Measurements from ENCODE around the gene MRE11. TPM values are rescaled to one million over a fixed set of nuclear protein-coding genes. Genes with fewer than 3 reads are reported as not detected.

MRE11 gene
- total RNA-seq, 1 donor from 2014 or later = 7.3 TPM

- Histone ChIP-seq H3K27ac (replicated peaks) (no peak overlapping the region), H3K27me3 (ENCODE audit: low read depth) (peaks cover 33% of the 10 kb centered on the region), H3K36me3 (no peaks in the 10 kb centered on the region), H3K4me3 (no peak overlapping the region), H3K9me3 (replicated peaks) (no peaks in the 10 kb centered on the region), H3K4me1 (peaks cover 3% of the 10 kb centered on the region)
- DNase-seq = no peak
- TF ChIP-seq CTCF (IDR thresholded peaks at IDR 0.05; ENCODE audit: borderline replicate concordance) = no peak
- intact Hi-C loops (cut with micrococcal nuclease) = loop anchor here (5.0 kb wide), 1 partner anchor 78 kb away; no protein-coding TSS in a partner anchor
Measured at GRCh38 chr11:94524341-94524740, 30.7 kb upstream of the MRE11 start.

DNA sequence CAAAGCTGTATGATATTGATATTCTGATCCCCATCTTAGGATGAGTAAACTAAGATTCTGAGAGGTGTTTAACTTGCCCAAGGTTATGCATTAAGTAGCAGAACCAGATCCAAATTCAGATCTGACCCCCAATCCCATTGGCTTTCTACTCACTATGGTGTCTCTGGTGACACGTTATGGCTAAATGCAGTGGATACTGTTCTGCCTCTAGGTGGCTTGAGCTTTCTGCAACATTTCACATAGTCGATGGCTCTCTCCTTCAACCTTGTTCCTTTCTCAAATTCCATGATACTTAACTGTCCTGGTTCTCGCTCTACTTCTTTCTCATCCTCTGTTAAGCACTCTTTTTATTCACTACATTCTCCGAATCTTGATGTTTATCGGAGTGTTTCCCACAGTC lies 28.0 kb upstream of the MRE11 start:
- Histone ChIP-seq H3K27me3 (ENCODE audit: low read depth) (peaks cover 16% of the 10 kb centered on the region), H3K27ac (replicated peaks) (no peak overlapping the region), H3K4me1 (peaks cover 3% of the 10 kb centered on the region), H3K36me3 (no peaks in the 10 kb centered on the region), H3K9me3 (replicated peaks) (no peaks in the 10 kb centered on the region), H3K4me3 (no peak overlapping the region)
- intact Hi-C loops (cut with micrococcal nuclease) = loop anchor here (5.0 kb wide), 1 partner anchor 81 kb away; no protein-coding TSS in a partner anchor
- DNase-seq = no peak
- peak; percentile 45 for TF ChIP-seq CTCF (IDR thresholded peaks at IDR 0.05; ENCODE audit: borderline replicate concordance)

DNA sequence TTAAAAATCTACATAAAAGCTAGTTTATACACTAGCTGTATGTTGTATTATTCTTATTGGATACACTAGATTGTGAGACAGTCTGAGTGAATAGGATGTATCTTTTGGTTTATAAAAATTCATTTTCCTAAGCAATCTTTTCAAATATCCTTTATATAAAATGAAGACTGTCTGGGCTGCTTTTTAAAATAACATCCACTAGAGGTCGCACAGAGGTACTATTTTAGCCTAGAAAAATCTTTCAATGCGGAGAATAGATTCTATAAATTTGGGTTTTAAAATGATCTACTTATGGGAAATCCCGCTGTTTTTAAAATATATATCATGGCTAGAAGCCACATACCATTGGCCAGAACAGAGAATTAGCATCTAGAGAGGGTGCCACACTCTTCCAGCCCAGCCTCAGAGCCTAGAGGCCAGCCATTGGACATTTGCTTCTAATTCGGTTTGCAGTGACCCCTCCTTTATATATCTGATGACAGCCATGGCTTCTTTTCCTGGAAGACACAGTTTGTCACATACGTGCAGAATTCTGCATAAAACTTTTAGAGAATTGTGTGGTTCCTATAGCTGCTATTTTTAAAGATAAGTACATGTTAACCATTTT lies 25.9 kb upstream of the MRE11 start:
- peaks cover 12% of the 10 kb centered on the region for H3K27me3 ChIP-seq (ENCODE audit: low read depth)
- intact Hi-C loops (cut with micrococcal nuclease) = loop anchor here (5.0 kb wide), 1 partner anchor 83 kb away; no protein-coding TSS in a partner anchor
- no peaks in the 10 kb centered on the region for H3K9me3 ChIP-seq (replicated peaks)
- no peak overlapping the region for H3K27ac ChIP-seq (replicated peaks)
- no peak overlapping the region for H3K4me3 ChIP-seq
- H3K4me1 ChIP-seq = peaks cover 3% of the 10 kb centered on the region
- H3K36me3 ChIP-seq = no peaks in the 10 kb centered on the region
- TF ChIP-seq CTCF (IDR thresholded peaks at IDR 0.05; ENCODE audit: borderline replicate concordance) = peak; percentile 73
- DNase-seq = no peak

DNA sequence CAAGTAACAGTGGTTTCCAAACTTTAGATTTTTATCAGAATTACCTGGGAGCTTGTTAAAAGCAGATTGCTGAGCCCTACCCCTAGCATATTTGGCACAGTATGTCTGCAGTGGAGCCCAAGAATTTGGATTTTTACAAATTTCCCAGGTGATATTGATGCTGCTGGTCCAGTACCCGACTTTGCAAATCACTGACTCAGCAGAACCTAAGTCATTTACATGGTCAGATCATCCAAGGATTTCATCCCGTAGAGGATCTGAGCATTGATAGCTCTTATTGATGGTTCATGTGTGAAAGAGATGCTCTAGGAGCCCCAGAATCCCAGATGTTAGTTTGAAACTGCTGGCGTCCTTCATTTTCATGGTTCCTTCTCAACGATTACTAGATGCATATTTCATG lies 24.7 kb upstream of the MRE11 start:
- TF ChIP-seq CTCF (IDR thresholded peaks at IDR 0.05; ENCODE audit: borderline replicate concordance) = no peak
- Histone ChIP-seq H3K27ac (replicated peaks) (no peak overlapping the region), H3K36me3 (no peaks in the 10 kb centered on the region), H3K9me3 (replicated peaks) (no peaks in the 10 kb centered on the region), H3K4me1 (peaks cover 3% of the 10 kb centered on the region), H3K4me3 (no peak overlapping the region), H3K27me3 (ENCODE audit: low read depth) (peaks cover 15% of the 10 kb centered on the region)
- no peak for DNase-seq
- intact Hi-C loops (cut with micrococcal nuclease) = no loop called here

GRCh38 chr11:94516725-94517124 lies 23.1 kb upstream of the MRE11 start:
- intact Hi-C loops (cut with micrococcal nuclease) = no loop called here
- Histone ChIP-seq H3K36me3 (no peaks in the 10 kb centered on the region), H3K27ac (replicated peaks) (no peak overlapping the region), H3K27me3 (ENCODE audit: low read depth) (peaks cover 22% of the 10 kb centered on the region), H3K4me3 (no peak overlapping the region), H3K4me1 (peaks cover 16% of the 10 kb centered on the region), H3K9me3 (replicated peaks) (no peaks in the 10 kb centered on the region)
- TF ChIP-seq CTCF (IDR thresholded peaks at IDR 0.05; ENCODE audit: borderline replicate concordance) = no peak
- DNase-seq = no peak

Measured in left ventricle myocardium inferior (tissue), 1 donor.